Fibroblast of the conjunctiva (primary cell): ENCODE measurements around the gene TSPAN14.
"Not testable (repeated sequence)": the region's sequence is repeated elsewhere in the genome, so short reads cannot be mapped to it uniquely, and the experiment has no call there.

Experiments
- DNase-seq: peaks from one replicate; pipeline ENCODE4 v3.0.0-alpha.2; 2010; ENCODE audit warnings: low read depth

TSPAN14 gene

DNA sequence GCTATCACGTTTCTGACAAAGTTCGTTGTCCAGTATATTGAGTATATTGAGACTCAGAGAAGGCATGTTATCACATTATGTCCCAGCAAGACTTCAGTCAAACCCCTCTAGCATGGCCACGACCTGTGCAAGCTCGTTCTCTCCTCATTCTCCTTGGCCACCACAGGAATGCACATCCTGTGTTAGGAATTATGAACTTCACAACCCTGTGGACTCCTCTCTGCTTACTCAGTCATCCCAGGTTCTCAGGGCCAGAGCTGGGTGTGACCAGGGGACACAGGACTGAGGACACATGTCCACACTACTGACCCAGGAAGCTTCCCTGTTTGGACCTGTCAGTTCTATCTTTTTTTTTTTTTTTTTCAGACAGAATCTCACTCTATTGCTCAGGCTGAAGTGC, 87.9 kb downstream of the TSPAN14 start:
- no peak for DNase-seq

DNA sequence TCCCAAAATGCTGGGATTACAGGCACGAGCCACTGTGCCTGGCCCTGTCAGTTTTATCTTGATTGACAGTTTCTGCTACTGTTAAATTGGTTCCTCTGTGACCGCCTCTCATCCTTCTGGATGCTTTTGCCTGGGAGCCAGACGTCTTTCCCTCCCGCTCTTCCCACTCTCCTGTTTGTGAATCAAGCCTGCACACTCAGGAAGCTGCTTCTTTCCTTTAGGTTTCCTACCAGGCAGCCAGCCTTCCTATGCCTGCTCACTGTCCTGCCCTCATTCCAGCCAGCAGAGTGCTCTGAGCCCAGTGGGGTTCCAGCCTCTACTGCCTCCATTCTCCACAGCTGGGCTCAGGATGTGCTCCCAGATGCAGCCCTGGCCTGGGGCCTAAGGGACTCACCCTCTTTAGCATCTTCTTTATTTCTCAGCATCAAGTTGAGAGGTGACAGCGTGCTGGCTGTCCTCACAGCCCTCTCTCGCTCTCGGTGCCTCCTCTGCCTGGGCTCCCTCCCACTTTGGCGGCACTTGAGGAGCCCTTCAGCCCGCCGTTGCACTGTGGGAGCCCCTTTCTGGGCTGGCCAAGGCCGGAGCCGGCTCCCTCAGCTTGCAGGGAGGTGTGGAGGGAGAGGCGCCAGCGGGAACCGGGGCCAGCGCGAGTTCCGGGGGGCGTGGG, 88.7 kb downstream of the TSPAN14 start:
- DNase-seq: no peak

DNA sequence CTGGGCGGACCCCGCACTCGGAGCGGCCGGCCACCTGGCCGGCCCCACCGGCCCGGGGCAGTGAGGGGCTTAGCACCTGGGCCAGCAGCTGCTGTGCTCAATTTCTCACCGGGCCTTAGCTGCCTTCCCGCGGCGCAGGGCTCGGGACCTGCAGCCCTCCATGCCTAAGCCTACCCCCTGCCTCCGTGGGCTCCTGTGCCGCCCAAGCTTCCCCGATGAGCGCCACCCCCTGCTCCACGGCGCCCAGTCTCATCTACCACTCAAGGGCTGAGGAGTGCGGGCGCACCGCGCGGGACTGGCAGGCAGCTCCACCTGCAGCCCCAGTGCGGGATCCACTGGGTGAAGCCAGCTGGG, 89.2 kb downstream of the TSPAN14 start:
- DNase-seq: not testable (repeated sequence)

DNA sequence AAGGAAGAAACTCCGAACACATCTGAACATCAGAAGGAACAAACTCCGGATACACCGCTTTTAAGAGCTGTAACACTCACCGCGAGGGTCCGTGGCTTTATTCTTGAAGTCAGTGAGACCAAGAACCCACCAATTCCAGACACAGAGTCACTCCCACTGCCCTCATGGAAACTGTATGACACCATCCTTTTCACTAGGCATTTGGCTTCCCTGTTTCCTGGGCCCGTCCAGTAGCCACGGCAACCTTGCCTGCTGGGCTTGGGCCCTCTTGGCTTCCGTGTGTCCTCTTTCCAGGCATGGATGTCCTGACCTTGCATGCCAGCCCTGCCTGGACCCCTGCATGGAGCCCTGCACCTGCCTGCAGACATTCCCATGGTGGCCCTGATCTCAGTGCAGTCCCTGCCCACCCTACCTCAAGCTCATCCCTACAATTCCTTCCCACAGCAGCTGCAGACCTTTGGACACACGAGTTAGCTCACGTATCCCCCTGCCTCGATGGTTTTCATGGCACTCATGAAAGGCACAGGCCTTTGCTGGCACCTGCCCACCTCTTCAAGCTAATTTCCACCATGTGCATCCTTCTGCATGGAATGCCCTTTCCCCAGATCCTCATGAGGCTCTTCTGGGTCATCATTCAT, 90.3 kb downstream of the TSPAN14 start:
- no peak for DNase-seq

DNA sequence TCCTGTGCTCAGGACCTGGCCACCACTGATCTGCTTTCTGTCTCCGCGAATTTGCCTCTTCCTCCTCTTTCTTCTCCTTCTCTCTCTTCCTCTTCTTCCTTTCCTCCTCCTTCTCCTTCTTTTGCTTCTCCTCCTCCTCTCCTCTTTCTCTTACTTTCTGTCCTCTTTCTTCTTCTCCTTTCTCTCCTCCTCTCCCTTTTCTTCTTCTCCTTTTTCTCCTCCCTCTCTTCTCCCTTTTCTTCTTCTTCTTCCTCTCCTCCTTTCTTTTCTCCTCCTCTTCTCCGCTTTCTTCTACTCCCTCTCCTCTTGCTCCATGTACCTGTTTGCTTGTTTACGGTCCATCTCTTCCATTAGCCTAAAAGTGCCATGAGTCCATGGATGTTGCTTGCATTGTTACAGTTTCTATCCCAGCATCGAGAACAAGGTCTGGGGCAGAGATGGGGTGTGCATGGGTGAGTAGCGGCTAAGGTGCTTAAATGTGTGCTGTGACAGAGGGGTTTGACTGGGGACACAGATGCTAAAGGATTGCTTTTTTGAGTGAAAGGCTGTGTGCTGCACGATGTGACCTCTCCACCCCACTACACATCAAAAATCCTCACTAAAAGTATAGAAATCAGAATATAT, 91.3 kb downstream of the TSPAN14 start:
- no peak for DNase-seq

DNA sequence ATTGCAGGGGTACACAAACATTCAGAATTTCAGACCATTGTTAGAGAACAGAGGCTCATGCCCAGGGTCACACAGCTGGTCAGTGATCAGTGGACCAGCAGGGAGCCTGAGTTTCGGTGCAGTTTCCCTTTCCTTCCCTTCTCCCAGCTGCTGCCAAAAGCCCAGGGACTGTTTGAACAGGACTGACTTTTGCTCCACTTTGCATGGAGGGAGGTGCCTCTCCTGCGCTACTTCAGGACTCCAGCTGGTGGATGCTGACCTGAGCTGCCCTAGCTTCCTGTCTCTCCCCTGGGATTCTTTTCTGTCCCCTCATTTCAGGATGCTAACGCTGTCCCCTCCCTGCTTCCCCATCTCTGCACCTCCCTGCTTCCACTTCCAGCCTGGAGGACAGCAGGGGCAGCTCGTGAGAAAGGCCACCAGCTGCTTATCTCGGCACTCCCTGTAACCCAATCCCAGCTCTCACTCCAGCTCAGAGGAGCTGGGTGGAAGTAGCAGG, 98.1 kb downstream of the TSPAN14 start:
- no peak for DNase-seq

DNA sequence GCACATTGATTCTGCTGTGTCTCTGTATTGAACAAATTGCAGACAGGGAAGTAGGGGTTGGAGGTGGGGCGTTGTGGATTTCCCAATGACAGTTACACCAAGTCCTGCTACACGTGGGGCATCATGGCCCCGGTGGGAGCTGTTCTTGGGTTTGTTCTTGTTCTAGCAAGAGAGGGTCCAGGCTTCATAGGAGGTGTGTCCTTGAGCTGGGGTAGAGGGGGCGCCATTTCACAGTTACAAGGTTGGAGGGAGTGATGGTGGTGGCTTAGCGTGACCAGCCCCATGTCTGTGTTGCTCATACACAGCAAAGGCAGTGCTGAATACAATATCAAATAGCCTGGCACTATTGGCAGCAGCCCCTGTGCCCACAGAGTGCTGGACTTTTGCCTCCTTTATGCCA, 99.3 kb downstream of the TSPAN14 start:
- no peak for DNase-seq

DNA sequence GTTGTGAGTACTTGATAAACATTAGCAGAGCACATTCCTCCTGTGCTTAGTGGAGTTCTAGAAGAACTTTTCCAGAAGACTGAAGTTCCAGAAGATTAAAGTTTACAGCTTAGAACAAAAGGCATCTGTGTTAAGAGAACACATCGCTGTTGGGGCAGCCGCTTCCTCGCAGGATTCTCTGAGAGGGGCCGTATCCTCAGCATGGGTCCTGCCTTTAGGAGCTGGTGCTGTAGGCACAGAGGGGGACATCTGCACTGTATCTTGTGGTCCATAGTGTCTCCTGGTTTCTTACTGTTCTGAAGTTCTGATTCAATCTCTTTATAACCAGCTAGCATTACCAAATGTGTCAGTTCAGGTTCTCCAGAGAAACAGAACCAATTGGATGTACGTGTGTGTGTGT, 99.9 kb downstream of the TSPAN14 start:
- DNase-seq: no peak

DNA sequence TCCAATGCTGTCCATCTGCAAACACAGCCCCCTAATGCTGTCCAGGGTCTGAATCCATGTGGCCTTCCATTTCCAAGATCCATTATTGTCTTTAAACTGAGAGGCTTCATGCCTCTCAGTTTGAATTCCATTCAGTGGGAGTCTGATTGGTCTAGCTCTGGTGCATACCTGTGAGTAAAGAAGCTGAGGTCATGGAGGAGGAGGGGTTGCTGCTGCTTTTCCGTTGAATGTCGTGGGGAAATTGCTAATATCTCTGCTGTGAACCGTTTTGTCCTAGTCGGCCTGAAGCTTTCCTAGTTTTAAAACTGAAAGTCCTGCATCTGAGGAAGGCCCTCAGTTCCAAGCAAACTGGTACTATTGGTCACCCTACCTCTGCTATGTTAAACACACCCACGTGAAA, 101.3 kb downstream of the TSPAN14 start:
- no peak for DNase-seq

DNA sequence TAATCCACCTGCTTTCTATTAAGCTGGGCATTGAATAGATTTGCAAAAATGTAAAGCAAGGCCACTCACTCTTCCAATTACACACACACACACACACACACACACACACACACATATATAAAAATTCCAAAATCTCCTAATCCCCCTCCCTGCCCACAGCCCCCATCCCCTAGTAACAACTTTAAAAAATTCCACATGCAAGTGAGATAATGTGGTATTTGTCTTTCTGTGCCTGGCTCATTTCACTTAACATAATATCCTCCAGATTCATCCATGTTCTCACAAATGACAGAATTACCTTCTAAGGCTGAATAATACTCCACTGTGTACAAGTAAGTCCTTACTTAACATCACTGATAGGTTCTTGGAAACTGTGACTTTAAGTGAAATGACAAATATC, 107.8 kb downstream of the TSPAN14 start:
- DNase-seq: no peak

DNA sequence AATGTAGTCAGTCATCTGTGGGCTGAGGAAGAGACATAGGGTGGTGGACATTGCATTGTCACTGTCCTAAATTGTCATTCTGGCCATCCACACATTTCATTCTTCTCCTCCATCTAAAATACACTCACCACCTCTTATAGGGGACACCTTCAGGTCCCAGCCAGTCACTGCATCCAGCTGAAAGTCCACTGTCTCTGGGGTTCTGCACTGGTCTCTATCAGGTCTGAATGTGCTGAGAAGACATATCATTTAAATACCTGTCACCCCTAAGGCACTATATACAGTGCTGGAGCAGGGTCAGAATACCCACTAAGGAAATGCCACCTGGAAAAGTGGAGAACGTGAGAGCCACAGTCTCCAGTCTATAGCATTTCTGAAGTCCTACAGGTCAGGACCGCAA, 113.2 kb downstream of the TSPAN14 start:
- DNase-seq: no peak

DNA sequence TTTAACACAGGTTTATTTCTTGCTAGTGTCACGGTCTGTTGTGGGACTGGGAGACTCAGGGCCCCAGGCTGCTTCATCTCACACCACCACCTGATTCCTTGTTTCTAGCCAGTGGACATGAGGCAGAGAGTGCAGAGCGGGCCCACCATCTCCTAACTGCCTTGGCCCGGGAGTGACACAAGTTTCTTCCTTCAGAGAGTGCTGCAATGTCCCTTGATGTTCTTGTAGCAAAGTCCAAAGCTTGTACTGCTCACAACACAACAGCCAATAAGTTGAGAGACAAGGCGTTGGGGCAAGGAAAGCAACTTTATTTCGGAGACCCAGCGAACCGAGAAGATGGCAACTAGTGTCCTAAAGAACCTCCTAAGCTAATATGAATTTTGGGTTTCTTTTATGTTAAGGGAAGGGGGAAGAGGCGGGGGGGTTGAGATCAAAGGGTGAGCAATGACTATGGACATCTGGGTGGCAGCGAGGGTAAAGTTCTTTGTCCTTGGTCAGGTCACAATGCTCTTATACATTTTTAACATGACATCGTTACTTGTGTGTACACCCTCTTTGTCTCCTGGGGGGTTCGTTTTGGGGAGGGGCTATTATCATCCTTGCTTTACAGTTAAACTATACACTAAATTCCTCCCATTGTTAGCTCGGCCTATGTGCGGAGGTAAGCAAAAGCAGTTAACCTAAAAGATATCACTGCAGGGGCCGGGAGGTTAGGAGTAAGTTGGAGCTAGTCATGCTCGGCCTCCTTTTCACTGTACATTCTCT, 115.2 kb downstream of the TSPAN14 start:
- no peak for DNase-seq

DNA sequence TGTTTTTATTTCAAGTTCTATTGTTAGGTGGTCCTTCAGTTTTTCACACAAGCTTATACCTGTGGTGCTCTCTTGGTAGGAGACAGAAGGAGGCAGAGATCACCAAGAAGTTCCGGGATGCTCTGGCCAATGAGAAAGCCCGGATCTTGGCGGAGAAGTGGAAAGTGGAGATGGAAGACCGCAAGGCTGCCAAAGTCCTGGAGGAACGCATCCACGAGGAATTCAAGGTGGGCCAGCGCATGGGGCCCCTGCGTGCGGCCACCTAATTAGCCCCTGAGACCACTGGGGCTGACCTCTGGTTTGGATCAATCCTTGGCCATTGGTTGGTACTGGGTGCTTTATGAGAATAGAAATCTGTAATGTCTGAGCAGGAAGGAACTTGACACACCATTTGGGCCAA, 117.2 kb downstream of the TSPAN14 start:
- DNase-seq: no peak

DNA sequence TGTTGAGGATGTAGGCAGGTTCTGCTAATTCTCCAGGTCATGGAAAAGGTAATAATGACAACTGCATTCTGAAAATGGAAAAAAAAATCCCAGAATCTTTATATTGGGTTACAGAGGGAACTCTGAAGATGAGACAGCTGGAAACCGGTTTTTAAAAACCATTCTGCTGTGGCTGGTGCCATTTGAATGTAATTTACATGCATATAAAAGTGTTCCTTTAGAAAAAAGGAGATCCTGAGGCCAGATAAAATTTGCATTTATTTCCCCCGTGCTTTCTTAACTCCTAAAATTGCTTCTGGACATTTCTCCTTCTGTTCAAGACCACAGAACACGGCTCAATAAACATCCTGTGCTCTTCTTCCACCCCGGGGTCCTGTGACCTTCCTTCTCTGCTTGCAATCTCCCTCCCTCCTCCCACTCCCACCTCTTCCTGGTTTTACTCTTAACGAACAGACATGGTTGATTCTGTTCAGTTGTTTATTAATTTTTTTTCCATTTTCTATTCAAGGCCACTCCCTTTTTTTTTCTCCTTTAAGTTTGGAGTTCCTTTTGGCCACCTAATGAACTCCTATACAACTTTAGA, 125.2 kb downstream of the TSPAN14 start:
- no peak for DNase-seq

DNA sequence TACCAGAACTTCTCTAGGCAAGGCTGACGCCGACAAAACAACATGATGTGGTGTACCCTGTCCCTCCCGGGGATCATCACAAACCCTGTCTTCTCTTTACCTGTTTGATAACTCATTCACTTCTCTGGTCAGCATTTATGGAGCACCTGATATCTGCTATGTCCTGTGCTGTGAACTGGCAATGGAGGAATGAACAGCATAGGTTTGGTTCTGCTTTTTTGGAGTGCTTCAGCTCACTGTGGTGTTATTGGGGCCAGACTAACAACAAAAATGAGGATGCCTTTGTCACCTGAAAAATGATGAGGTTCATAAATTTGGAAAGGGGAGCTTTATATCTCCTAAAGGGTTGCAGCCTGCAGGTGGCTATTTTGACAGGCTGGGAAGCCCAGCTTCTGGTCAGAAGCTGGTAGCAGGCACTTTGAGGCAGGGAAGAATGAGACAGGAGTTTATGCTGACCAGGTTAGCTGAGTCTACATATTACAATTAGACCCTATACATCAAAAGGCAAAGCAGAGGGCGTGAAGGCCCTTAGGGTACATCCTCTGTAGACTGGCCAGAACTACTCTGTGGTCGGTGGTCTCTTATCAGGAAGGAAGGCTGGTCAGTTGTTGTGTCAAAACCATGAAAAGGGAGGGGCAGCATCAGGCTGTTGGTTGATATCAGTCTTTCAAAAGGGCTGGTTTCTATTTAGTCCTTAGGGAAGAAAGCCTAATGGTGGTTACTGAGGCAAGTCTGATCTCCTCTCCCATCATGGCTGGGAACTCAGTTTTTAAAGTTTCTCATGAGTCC, 125.9 kb downstream of the TSPAN14 start:
- no peak for DNase-seq

DNA sequence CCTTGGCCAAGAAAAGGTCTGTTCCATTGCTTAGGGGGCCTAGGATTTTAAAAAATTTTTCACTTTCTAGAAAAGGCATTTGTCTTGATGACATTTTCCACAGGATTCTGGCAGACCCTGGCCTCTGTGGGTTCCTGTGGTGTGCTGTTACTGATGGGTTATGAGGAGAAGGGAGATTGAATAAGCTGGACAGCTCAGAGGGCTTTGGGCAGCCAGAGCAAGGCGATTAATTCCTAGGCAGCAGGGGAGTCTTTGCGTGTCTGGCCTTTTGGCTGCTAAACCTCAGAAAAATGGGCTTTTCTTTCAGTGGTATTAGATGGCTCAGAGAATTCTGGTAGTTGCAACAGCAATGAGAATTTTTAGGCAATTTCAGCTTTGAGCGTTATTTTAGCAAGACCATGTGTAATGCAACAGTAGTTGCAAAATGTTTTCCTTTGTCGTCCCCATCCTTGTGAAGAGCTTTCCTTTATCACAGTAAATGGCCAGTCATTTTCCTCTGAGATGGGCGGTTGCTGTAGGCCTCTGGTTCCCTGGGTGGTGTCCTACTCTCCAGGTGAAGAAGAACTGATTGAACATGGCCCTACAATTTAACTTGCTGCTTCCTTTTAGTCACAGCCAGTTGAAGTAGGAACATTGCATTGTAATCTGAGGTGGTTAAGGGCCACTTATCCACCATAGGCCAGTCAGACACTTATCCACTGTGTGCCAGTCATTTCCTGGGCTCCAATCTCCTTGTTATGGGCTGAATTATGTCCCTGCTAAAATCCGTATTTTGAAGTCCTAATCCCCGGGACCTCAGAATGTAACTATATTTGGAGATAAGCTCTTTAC, 126.7 kb downstream of the TSPAN14 start:
- DNase-seq: no peak

DNA sequence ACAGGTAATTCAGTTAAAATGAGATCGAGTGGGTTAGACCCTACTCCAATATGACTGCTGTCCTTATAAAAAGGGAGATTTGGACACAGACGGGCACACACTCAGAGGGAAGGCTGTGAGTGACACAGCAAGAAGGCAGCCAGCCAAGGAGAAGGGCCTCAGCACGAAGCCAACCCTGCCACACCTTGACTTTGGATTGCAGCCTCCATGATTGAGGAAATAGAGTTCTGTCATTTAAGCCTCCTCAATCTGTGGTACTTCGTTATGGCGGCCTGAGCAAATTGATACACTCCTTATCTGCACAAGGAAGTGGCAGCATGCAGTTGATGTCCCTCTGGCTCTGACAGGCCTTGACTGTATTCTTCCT, 127.3 kb downstream of the TSPAN14 start:
- DNase-seq: no peak

DNA sequence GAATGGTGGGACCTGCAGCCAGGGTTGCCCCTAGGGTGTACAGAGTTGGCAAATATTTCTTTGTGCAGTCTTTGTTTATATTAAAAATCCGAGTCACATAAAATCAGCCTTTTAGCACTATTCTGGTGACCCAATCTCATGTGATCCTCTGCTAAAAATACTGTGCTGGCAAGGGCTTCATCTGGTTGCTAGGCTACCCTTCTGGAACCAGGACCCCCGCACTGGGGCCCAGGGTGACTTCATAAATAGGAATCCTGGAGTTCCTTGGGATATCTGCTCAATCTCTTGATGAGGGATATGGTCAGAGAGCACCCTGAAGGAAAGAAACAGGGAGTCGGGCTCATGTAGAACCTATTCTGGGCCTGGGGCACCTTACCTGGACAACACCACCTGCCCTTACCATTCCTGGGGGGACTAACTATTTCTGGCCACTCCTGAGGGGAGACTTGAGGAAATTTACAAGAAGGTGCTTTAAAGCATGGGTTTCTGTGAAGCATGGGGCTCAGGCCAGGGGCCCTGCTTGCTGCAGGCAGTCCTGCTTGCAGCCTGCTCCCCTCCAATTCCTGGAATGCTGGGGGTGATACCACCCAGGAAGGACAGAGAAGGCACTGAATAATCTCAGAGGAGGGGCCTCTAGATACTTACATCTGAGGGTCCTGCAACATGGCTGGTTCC, 128.3 kb downstream of the TSPAN14 start:
- DNase-seq: no peak
